ENCODE results near the gene LHCGR. TPM values are rescaled to one million over a fixed set of nuclear protein-coding genes. Genes with fewer than 3 reads are reported as not detected.

LHCGR gene
- total and polyA plus RNA-seq, 2 of the 4 experiments (the other 2 are of a cell fraction), result 0.10 to 0.18 TPM

GRCh38 chr2:48674933-48675332 is 80.6 kb downstream of the LHCGR start:
- no peak for DNase-seq
- H4K5ac ChIP-seq (ENCODE audit: low read depth, low read length), result no peak overlapping the region
- H3K4me3 ChIP-seq (ENCODE audit: insufficient read depth, low read depth, low read length), result no peak overlapping the region
- no peak overlapping the region for H3K9ac ChIP-seq (ENCODE audit: low read depth, low read length)
- in situ Hi-C loops (cut with MboI; ENCODE audit: low sequenced_read_pairs) (no loop called here), dilution Hi-C loops (cut with HindIII; ENCODE audit: low sequenced_read_pairs, unreplicated experiment) (no loop called here), intact Hi-C loops (cut with micrococcal nuclease) (no loop called here)
- H2AFZ ChIP-seq (replicated peaks; ENCODE audit: low read length, poor library complexity), result no peak overlapping the region
- no peak overlapping the region for H3K4me2 ChIP-seq (ENCODE audit: low read depth, low read length)
- no peak overlapping the region for H3K14ac ChIP-seq (replicated peaks; ENCODE audit: low read depth, low read length)
- no peaks in the 10 kb centered on the region for H3K79me1 ChIP-seq (ENCODE audit: low read depth in 1 of 2, low read length in 2 of 2)
- H2BK20ac ChIP-seq (ENCODE audit: low read depth, low read length), result no peak overlapping the region
- H3K9me3 ChIP-seq (ENCODE audit: control insufficient read depth, insufficient read depth, low read length), result no peaks in the 10 kb centered on the region
- no peaks in the 10 kb centered on the region for H3K36me3 ChIP-seq (ENCODE audit: control insufficient read depth, insufficient read depth, low read length)
- no peak overlapping the region for H2BK15ac ChIP-seq (ENCODE audit: low read depth, low read length)
- no peak overlapping the region for H3K18ac ChIP-seq (ENCODE audit: low read depth, low read length)
- H3K27me3 ChIP-seq (ENCODE audit: control insufficient read depth, insufficient read depth, low read length), result no peaks in the 10 kb centered on the region
- H3K4ac ChIP-seq (ENCODE audit: low read depth, low read length), result no peak overlapping the region
- H4K8ac ChIP-seq (ENCODE audit: low read depth in 2 of 2, low read length in 2 of 2), result no peak overlapping the region
- H3K4me1 ChIP-seq (ENCODE audit: control insufficient read depth, insufficient read depth, low read length), result no peaks in the 10 kb centered on the region
- ChIA-PET CTCF (no interaction called here), POLR2A (ENCODE audit: unreplicated experiment) (no interaction called here)
- H4K91ac ChIP-seq (ENCODE audit: insufficient read depth, low read depth, low read length), result no peak overlapping the region
- H2AK9ac ChIP-seq (replicated peaks; ENCODE audit: low read depth, low read length, poor library complexity), result no peak overlapping the region
- H2BK5ac ChIP-seq (ENCODE audit: low read depth, low read length, poor library complexity, severe bottlenecking), result no peak overlapping the region
- no peak for ATAC-seq (ENCODE audit: low read depth)
- H3K23ac ChIP-seq (ENCODE audit: low read depth, low read length), result no peak overlapping the region
- no peak overlapping the region for H3K27ac ChIP-seq (ENCODE audit: insufficient read depth, low read length)
- H2AK5ac ChIP-seq (ENCODE audit: low read depth, low read length), result no peak overlapping the region
- H2BK120ac ChIP-seq (ENCODE audit: low read depth, low read length), result no peak overlapping the region
- BruUV-seq (replicated peaks), result no TSS peak
- TF ChIP-seq CTCF (conservative IDR thresholded peaks at IDR 0.05; ENCODE audit: low read depth, low read length) (no peak), RCOR1 (IDR thresholded peaks at IDR 0.05; ENCODE audit: insufficient replicate concordance, low read length) (no peak), MXI1 (IDR thresholded peaks at IDR 0.05; ENCODE audit: borderline replicate concordance, low read depth, low read length) (no peak), CEBPB (IDR thresholded peaks at IDR 0.05; ENCODE audit: low read depth, low read length) (no peak), MAZ (IDR thresholded peaks at IDR 0.05; ENCODE audit: borderline replicate concordance, low read depth, low read length) (no peak), RFX5 (IDR thresholded peaks at IDR 0.05; ENCODE audit: low read depth, low read length) (no peak), POLR2A (IDR thresholded peaks at IDR 0.05; ENCODE audit: low read depth, low read length) (no peak), ELK1 (IDR thresholded peaks at IDR 0.05; ENCODE audit: borderline replicate concordance, low read depth, low read length) (no peak), CHD1 (IDR thresholded peaks at IDR 0.05; ENCODE audit: low read depth, low read length) (no peak), MAFK (IDR thresholded peaks at IDR 0.05; ENCODE audit: low read depth, low read length) (no peak), BHLHE40 (IDR thresholded peaks at IDR 0.05; ENCODE audit: low read depth, low read length) (no peak), FOS (IDR thresholded peaks at IDR 0.05; ENCODE audit: low read depth, low read length) (no peak), RAD21 (IDR thresholded peaks at IDR 0.05; ENCODE audit: low read length) (no peak), SMC3 (IDR thresholded peaks at IDR 0.05; ENCODE audit: low read depth, low read length) (no peak), NFE2L2 (IDR thresholded peaks at IDR 0.05; ENCODE audit: low read depth, low read length) (no peak)
- TF ChIP-seq, protein P1, sequence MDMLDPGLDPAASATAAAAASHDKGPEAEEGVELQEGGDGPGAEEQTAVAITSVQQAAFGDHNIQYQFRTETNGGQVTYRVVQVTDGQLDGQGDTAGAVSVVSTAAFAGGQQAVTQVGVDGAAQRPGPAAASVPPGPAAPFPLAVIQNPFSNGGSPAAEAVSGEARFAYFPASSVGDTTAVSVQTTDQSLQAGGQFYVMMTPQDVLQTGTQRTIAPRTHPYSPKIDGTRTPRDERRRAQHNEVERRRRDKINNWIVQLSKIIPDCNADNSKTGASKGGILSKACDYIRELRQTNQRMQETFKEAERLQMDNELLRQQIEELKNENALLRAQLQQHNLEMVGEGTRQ (IDR thresholded peaks at IDR 0.05; ENCODE audit: low read depth, low read length), result no peak
- no peaks in the 10 kb centered on the region for H4K20me1 ChIP-seq (ENCODE audit: insufficient read depth, low read length)
- WGBS, 2 experiments (ENCODE audit: extremely low coverage in 2 of 2, insufficient read length in 1 of 2), result no CpG with 5 or more reads among the region's 2 CpGs
- H3K56ac ChIP-seq (ENCODE audit: extremely low read depth, insufficient read depth, low read length), result no peak overlapping the region
- H3K9me1 ChIP-seq (ENCODE audit: insufficient read depth, low read length), result no peaks in the 10 kb centered on the region
